Stimulated activated CD8-positive, alpha-beta memory T cell treated with anti-CD3 and anti-CD28 coated beads, Interleukin-7, amount 100 ng/mL, for 1 hour (primary cell): ENCODE data around the gene GALNT11.
"Not testable (repeated sequence)": the region's sequence is repeated elsewhere in the genome, so short reads cannot be mapped to it uniquely, and the experiment has no call there.

Experiments
- DNase-seq, 2 donors: peaks; one replicate each; pipeline ENCODE4 v3.0.0-alpha.2; 2020; ENCODE audit warnings: low read depth in 2 of 2

GALNT11 gene

GRCh38 chr7:152075379-152075778 lies 49.9 kb downstream of the GALNT11 start:
- not testable (repeated sequence) for DNase-seq

- no peak for DNase-seq
Measured at GRCh38 chr7:152076324-152076821, 50.9 kb downstream of the GALNT11 start.

GRCh38 chr7:152076940-152077933 lies 51.8 kb downstream of the GALNT11 start:
- no peak for DNase-seq

GRCh38 chr7:152078025-152078424 lies 52.6 kb downstream of the GALNT11 start:
- no peak for DNase-seq

GRCh38 chr7:152078786-152079185 lies 53.3 kb downstream of the GALNT11 start:
- DNase-seq: no peak

- no peak for DNase-seq
Measured at GRCh38 chr7:152081088-152081487, 55.6 kb downstream of the GALNT11 start.

- DNase-seq: not testable (repeated sequence)
Measured at GRCh38 chr7:152082073-152082721, 56.7 kb downstream of the GALNT11 start.

GRCh38 chr7:152085131-152085530 lies 59.7 kb downstream of the GALNT11 start:
- DNase-seq: no peak

- no peak for DNase-seq
Measured at GRCh38 chr7:152086513-152086912, 61.0 kb downstream of the GALNT11 start.

GRCh38 chr7:152089183-152089582 lies 63.7 kb downstream of the GALNT11 start:
- no peak for DNase-seq

- no peak for DNase-seq
Measured at GRCh38 chr7:152090747-152091146, 65.3 kb downstream of the GALNT11 start.

- no peak for DNase-seq
Measured at GRCh38 chr7:152093717-152094116, 68.2 kb downstream of the GALNT11 start.

- no peak for DNase-seq
Measured at GRCh38 chr7:152095771-152096170, 70.3 kb downstream of the GALNT11 start.

GRCh38 chr7:152097330-152097729 lies 71.9 kb downstream of the GALNT11 start:
- no peak for DNase-seq

- no peak for DNase-seq
Measured at GRCh38 chr7:152103066-152103465, 77.6 kb downstream of the GALNT11 start.

- no peak for DNase-seq
Measured at GRCh38 chr7:152103691-152104090, 78.2 kb downstream of the GALNT11 start.

- no peak for DNase-seq
Measured at GRCh38 chr7:152105205-152105604, 79.7 kb downstream of the GALNT11 start.

GRCh38 chr7:152106990-152107389 lies 81.5 kb downstream of the GALNT11 start:
- DNase-seq: no peak

GRCh38 chr7:152107945-152108344 lies 82.5 kb downstream of the GALNT11 start:
- DNase-seq: no peak

- no peak for DNase-seq
Measured at GRCh38 chr7:152108359-152108758, 82.9 kb downstream of the GALNT11 start.

GRCh38 chr7:152112829-152113228 lies 87.4 kb downstream of the GALNT11 start:
- DNase-seq: no peak

GRCh38 chr7:152115021-152115718 lies 89.7 kb downstream of the GALNT11 start:
- no peak for DNase-seq
